ENCODE measurements around the gene DNAAF5. TPM values are rescaled to one million over a fixed set of nuclear protein-coding genes. Genes with fewer than 3 reads are reported as not detected.

DNAAF5 gene
- polyA plus RNA-seq, 1 experiment = 12.6 TPM

DNA sequence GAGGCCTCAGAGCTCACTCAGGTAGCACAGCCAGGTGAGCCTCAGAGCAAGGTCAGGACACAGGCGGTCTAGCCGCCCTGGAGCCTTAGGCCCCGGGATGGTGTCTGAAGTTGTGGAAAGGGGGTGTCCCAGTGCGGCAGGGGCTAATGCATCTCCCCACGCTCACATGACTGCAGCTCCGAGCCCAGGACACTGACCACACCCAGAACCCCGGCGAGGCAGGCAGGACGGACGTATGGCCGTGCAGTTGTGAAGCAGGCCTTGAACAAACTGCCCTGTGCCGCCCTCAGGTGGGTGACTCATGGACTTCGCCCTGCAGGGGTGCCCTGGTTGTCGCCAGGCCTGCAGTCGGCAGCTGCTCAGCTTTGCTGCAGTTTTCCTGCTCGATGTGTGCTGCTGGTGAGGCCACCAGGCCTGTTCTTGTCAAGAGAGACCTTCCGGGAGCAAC is 5.6 kb downstream of the DNAAF5 start:
- peaks cover 5% of the 10 kb centered on the region for H3K9me3 ChIP-seq (ENCODE audit: control insufficient read depth, insufficient read depth, low read length)
- CTCF ChIA-PET = interaction anchor here (0.5 to 0.8 kb wide), 3 partner anchors 9 to 112 kb away, joined by 3 read pairs; no protein-coding TSS in a partner anchor
- TF ChIP-seq, protein P1, sequence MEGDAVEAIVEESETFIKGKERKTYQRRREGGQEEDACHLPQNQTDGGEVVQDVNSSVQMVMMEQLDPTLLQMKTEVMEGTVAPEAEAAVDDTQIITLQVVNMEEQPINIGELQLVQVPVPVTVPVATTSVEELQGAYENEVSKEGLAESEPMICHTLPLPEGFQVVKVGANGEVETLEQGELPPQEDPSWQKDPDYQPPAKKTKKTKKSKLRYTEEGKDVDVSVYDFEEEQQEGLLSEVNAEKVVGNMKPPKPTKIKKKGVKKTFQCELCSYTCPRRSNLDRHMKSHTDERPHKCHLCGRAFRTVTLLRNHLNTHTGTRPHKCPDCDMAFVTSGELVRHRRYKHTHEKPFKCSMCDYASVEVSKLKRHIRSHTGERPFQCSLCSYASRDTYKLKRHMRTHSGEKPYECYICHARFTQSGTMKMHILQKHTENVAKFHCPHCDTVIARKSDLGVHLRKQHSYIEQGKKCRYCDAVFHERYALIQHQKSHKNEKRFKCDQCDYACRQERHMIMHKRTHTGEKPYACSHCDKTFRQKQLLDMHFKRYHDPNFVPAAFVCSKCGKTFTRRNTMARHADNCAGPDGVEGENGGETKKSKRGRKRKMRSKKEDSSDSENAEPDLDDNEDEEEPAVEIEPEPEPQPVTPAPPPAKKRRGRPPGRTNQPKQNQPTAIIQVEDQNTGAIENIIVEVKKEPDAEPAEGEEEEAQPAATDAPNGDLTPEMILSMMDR (IDR thresholded peaks at IDR 0.05; ENCODE audit: low read depth, low read length) = no peak
- H3K4me3 ChIP-seq (ENCODE audit: low read depth, low read length) = no peak overlapping the region
- no peaks in the 10 kb centered on the region for H3K27me3 ChIP-seq (ENCODE audit: control insufficient read depth, insufficient read depth, low read length)
- POLR2A ChIA-PET = no interaction called here
- DNase-seq (ENCODE audit: low read depth, low spot score) = no peak
- no peak overlapping the region for H3K27ac ChIP-seq (ENCODE audit: low read depth, low read length)

DNA sequence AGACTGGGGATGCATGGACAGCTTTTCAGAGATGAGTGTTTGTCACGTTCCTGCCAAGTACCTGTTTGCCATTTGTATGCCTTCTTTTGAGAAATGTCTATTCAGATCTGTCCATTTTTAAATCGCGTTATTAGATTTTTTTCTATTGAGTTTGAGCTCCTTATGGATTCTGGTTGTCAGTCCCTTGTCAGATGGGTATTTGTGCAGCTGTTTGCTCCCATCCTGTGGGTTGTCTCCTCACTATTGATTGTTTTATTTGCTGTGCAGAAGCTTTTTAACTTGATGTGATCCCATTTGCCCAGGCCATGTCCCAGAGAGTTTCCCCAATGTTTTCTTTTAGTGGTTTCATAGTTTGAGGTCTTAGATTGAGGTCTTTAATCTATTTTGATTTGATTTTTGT is 6.1 kb downstream of the DNAAF5 start:
- TF ChIP-seq, protein P1 (IDR thresholded peaks at IDR 0.05; ENCODE audit: low read depth, low read length) = no peak
- Histone ChIP-seq H3K27ac (ENCODE audit: low read depth, low read length) (no peak overlapping the region), H3K4me3 (ENCODE audit: low read depth, low read length) (no peak overlapping the region), H3K9me3 (ENCODE audit: control insufficient read depth, insufficient read depth, low read length) (peaks cover 5% of the 10 kb centered on the region), H3K27me3 (ENCODE audit: control insufficient read depth, insufficient read depth, low read length) (no peaks in the 10 kb centered on the region)
- POLR2A ChIA-PET = no interaction called here
- DNase-seq (ENCODE audit: low read depth, low spot score) = no peak
- CTCF ChIA-PET = interaction anchor here (0.5 to 0.8 kb wide), 3 partner anchors 9 to 113 kb away, joined by 3 read pairs; no protein-coding TSS in a partner anchor

DNA sequence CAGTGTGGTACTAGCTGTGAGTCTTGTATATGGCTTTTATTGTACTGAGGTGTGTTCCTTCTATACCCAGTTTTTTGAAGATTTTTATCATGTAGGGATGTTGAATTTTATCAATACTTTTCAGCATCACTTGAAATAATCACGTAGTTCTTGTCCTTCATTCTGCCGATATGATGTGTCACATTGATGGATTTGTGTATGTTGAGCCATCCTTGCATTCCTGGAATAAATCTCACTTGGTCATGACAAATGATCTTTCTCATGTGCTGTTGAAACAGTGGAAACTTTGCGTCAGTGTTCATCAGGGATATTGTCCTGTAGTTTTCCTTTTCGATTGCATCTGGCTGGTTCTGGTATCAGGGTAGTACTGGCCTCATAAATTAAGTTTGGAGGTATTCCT is 7.7 kb downstream of the DNAAF5 start:
- ChIA-PET POLR2A (no interaction called here), CTCF (no interaction called here)
- H3K27me3 ChIP-seq (ENCODE audit: control insufficient read depth, insufficient read depth, low read length) = no peaks in the 10 kb centered on the region
- no peak overlapping the region for H3K4me3 ChIP-seq (ENCODE audit: low read depth, low read length)
- DNase-seq (ENCODE audit: low read depth, low spot score) = no peak
- H3K9me3 ChIP-seq (ENCODE audit: control insufficient read depth, insufficient read depth, low read length) = peaks cover 5% of the 10 kb centered on the region
- no peak overlapping the region for H3K27ac ChIP-seq (ENCODE audit: low read depth, low read length)
- TF ChIP-seq, protein P1 (IDR thresholded peaks at IDR 0.05; ENCODE audit: low read depth, low read length) = no peak

DNA sequence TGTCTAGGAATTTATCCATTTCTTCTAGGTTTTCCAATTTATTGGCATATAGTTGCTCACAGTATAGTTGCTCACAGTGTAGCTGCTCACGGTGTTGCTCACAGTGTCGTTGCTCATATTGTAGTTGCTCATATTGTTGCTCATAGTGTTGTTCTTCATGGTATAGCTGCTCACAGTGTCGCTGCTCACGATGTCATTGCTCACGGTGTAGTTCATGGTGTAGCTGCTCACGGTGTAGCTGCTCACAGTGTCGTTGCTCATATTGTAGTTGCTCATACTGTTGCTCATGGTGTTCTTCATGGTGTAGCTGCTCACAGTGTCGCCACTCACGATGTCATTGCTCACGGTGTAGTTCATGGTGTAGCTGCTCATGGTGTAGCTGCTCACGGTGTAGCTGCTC is 8.3 kb downstream of the DNAAF5 start:
- Histone ChIP-seq H3K9me3 (ENCODE audit: control insufficient read depth, insufficient read depth, low read length) (peaks cover 5% of the 10 kb centered on the region), H3K27me3 (ENCODE audit: control insufficient read depth, insufficient read depth, low read length) (no peaks in the 10 kb centered on the region), H3K27ac (ENCODE audit: low read depth, low read length) (no peak overlapping the region), H3K4me3 (ENCODE audit: low read depth, low read length) (no peak overlapping the region)
- ChIA-PET CTCF (no interaction called here), POLR2A (no interaction called here)
- no peak for DNase-seq (ENCODE audit: low read depth, low spot score)
- TF ChIP-seq, protein P1 (IDR thresholded peaks at IDR 0.05; ENCODE audit: low read depth, low read length) = no peak

DNA sequence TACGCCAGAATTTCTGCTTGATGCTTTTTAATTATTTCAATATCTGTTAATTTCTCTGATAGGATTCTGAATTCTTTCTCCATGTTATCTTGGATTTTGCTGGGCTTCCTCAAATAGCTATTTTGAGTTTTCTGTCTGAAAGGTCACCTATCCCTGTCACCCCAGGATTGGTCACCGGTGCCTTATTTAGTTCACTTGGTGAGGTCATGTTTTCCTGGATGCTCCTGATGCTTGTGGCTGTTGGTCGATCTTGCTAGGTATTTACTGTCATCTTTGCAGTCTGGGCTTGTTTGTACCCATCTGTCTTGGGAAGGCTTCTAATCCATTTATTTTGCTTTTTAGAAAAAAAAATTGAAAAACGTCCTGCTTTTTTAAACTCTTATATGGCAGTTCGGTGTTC is 11.7 kb downstream of the DNAAF5 start:
- Histone ChIP-seq H3K27ac (ENCODE audit: low read depth, low read length) (no peak overlapping the region), H3K9me3 (ENCODE audit: control insufficient read depth, insufficient read depth, low read length) (peaks cover 5% of the 10 kb centered on the region), H3K27me3 (ENCODE audit: control insufficient read depth, insufficient read depth, low read length) (no peaks in the 10 kb centered on the region), H3K4me3 (ENCODE audit: low read depth, low read length) (no peak overlapping the region)
- POLR2A ChIA-PET = no interaction called here
- no peak for DNase-seq (ENCODE audit: low read depth, low spot score)
- CTCF ChIA-PET = no interaction called here
- TF ChIP-seq, protein P1 (IDR thresholded peaks at IDR 0.05; ENCODE audit: low read depth, low read length) = no peak

Measured in AG04450 (cell line).